WI38 (cell line): Measurements from ENCODE around the gene POLR3K.

Experiments
- H3K4me3 ChIP-seq: 2 replicates; pipeline ENCODE4 v1.5.1; 2011; ENCODE audit warnings: low read depth, mild to moderate bottlenecking, control low read depth, low read length
- TF ChIP-seq, protein P1 (sequence below): IDR thresholded peaks from 2 replicates; pipeline ENCODE4 v1.5.1; 2012; ENCODE audit warnings: low read depth, mild to moderate bottlenecking, control low read depth, low read length

The POLR3K gene

DNA sequence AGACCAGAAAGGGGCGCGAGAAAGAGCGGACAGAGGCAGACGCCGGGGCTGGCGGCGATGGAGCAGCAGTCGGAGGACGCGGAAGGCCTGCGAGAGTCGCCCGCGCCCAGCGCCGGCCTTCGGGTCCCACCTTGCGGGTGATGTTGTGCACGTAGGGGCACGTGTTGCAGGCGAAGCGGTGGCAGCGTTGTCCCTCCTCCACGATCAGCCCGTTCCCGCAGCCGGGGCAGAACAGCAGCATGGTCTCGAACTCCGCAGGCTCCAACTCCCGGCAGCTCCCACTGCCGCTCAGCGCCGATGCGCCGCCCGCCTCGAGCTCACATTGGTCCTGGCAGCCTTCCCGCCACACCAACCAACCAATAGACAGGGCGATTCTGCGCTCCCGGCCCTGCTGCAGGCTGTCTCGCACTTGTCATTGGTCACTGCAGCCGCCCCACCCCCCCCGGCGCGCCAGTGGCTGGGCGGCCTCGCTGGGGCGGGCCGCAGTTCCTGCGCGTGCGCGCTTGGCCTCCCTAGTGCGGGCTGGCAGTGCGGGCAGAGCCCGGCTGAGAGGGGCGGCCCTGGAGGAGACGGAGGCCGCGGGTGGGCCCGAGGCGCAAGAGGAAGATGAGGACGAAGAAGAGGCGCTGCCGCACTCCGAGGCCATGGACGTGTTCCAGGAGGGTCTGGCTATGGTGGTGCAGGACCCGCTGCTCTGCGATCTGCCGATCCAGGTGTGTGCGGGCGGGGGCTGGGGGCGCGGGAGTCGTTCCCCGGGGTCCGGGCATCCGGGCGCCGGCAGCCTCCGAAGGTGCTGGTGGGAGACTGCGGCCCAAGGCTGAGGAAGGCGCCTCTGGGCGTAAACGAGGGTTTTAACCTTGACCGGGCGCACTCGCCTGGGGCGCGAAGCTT, at the start of gene POLR3K, which contains the start of gene SNRNP25:
Gene POLR3K, minus strand, starts transcription at position 263 of the 891 bp plus-strand sequence. Its CDS starts 22 bp downstream, at position 241.
Gene SNRNP25, plus strand, starts transcription at position 483 of the 891 bp plus-strand sequence. Its CDS starts 189 bp downstream, at position 672.
- H3K4me3 ChIP-seq, result peak within 1 kb of the TSS; percentile 79
- TF ChIP-seq, protein P1, sequence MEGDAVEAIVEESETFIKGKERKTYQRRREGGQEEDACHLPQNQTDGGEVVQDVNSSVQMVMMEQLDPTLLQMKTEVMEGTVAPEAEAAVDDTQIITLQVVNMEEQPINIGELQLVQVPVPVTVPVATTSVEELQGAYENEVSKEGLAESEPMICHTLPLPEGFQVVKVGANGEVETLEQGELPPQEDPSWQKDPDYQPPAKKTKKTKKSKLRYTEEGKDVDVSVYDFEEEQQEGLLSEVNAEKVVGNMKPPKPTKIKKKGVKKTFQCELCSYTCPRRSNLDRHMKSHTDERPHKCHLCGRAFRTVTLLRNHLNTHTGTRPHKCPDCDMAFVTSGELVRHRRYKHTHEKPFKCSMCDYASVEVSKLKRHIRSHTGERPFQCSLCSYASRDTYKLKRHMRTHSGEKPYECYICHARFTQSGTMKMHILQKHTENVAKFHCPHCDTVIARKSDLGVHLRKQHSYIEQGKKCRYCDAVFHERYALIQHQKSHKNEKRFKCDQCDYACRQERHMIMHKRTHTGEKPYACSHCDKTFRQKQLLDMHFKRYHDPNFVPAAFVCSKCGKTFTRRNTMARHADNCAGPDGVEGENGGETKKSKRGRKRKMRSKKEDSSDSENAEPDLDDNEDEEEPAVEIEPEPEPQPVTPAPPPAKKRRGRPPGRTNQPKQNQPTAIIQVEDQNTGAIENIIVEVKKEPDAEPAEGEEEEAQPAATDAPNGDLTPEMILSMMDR, result no peak

DNA sequence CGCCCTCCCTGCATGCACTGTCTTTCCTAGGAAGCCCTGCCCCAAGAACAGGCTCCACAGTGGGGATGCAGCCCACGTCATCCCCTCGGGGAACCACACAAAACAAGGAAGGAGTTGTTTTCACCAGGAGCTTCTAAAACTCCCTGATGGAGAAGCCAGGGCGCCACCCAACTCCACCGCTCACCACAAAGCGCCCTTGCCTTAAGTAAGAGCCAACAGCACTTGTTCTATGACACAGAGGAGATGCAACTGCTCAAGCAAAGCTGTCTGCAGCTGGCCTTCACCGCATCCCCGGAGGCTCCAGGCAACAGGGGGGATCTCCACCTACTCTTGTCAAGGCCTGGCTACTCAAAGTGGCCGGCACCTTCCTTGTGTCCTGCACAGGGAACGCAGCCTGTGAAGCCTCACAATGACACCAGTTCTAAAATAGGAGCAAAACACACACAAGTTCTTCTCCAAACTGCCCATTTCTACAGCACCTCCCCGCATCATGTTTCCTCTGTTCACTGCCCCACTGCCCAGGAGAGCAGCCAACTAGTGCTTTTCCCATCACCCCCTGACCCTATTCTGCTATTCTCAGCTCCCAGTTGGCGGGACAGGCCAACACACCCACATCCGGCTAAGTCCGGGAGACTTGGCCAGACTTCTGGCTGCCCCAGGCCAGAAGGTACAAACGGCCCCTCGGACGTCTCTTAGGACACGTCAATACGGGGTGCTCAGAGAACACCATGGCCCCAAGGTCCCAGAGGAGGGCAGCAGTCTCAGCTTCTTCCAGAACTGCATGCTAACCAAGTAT, 48.9 kb upstream of the POLR3K start:
- H3K4me3 ChIP-seq, result no peak overlapping the region
- TF ChIP-seq, protein P1, result no peak

- H3K4me3 ChIP-seq, result no peak overlapping the region
- TF ChIP-seq, protein P1, result no peak
Measured at GRCh38 chr16:101586-101985, 48.2 kb upstream of the POLR3K start.

DNA sequence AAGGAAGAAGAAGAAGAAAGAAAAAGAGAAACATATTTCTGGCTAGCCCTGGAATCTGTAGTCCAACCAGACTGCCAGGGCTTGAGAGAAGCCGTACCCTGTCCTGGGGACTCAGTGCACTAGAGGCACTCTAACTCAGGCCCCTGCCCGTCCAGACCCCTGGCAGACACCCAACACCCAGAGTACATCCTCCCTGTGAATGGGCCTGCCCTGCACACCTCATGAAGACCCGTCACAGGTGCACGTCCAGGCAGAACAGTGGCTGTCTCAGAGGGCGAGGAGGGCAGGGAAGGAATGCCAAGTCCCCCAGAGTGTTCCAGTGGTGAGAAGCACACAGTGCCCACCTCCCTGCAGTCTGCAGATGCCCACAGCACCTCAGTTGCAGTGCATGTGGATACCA, 47.6 kb upstream of the POLR3K start:
- TF ChIP-seq, protein P1, result no peak
- H3K4me3 ChIP-seq, result no peak overlapping the region

GRCh38 chr16:97822-98221, 44.4 kb upstream of the POLR3K start:
- H3K4me3 ChIP-seq, result no peak overlapping the region
- TF ChIP-seq, protein P1, result no peak

DNA sequence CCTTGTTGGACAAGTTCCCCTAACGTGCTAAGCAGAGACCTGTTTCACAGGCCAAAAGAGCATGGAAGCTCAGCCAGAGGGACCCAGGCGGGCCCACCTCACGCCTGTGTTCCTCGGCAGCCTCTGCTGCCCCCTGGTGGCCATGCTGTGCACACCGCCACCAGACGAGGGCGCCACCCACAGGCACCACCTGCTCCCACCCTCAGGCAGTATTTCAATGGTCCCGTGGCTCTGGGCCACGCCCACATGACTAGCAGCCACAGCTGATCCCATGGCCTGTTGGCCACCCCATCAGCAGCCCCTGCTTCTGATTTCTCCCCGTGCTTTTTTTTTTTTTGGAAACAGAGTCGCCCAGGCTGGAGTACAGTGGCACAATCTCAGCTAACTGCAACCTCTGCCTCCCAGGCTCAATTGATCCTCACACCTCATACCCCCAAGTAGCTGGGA, 43.5 kb upstream of the POLR3K start:
- TF ChIP-seq, protein P1, result peak; percentile 98
- no peak overlapping the region for H3K4me3 ChIP-seq

- TF ChIP-seq, protein P1, result no peak
- H3K4me3 ChIP-seq, result no peak overlapping the region
Measured at GRCh38 chr16:94918-95265, 41.5 kb upstream of the POLR3K start.
